SK-N-SH (cell line): ENCODE measurements around the gene CHRM1.

Experiments used
- CTCF ChIP-seq: fragments of 200-600 bp; sonication (generic); IDR thresholded peaks from 2 replicates; pipeline ENCODE4 v1.6.1; 2017; ENCODE audit warnings: antibody characterized with exemption, mild to moderate bottlenecking, moderate library complexity
- EP300 ChIP-seq, 2 experiments: IDR thresholded peaks; 2 replicates each; pipeline versions ENCODE4 v1.4.0 to v1.6.1; 2012; ENCODE audit warnings: borderline replicate concordance in 1 of 2, low read depth in 1 of 2, low read length in 1 of 2
- GABPA ChIP-seq: IDR thresholded peaks from 2 replicates; pipeline ENCODE4 v1.4.0; 2012; ENCODE audit warnings: low read depth, mild to moderate bottlenecking
- TCF12 ChIP-seq: IDR thresholded peaks from 2 replicates; pipeline ENCODE4 v1.4.0; 2012

DNA sequence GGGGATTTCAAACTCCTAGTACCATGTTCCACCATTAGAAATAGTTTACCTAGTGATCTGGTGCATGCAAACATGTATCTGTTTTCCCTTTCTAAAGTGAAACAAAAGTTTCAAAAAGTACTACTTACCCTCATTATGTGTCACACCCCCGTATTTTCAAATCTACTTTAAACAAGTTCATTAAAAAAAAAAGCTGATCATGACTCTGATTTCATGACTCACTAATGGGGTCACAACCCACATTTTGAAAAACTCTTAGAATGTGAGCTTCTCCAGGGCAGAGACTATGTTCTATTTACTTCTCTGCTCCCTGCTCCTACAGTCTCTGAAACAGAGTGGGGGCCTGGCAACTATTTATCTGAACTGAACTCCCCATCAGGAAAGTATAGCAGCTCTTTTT lies 18.2 kb downstream of the CHRM1 start:
- TF ChIP-seq GABPA (no peak), CTCF (no peak), EP300 (IDR thresholded peaks at IDR 0.05; ENCODE audit: borderline replicate concordance in 1 of 2, low read depth in 1 of 2, low read length in 1 of 2) (no peak), TCF12 (no peak)
